Left lung (tissue), 10 donors: ENCODE measurements around the gene BUD23. TPM values are rescaled to one million over a fixed set of nuclear protein-coding genes. Genes with fewer than 3 reads are reported as not detected.
"Not testable (repeated sequence)": the region's sequence is repeated elsewhere in the genome, so short reads cannot be mapped to it uniquely, and the experiment has no call there.

ENCODE experiments used
- ATAC-seq: fragments of 200-7000 bp; cut with Tn5 transposase; one replicate; pipeline ENCODE4 v1.9.1; 2020; ENCODE audit warnings: moderate library complexity
- DNase-seq, 4 donors: peaks; one replicate each; pipeline ENCODE4 v3.0.0-alpha.2; 2013 to 2020
- H3K27ac ChIP-seq, 2 donors: fragments of 200-600 bp; sonication (generic) in 1 of 2; one replicate each; pipeline versions ENCODE4 v1.5.0 to v1.8.0; 2020 to 2021
- H3K27me3 ChIP-seq, 2 donors: fragments of 200-600 bp; sonication (generic) in 1 of 2; one replicate each; pipeline versions ENCODE4 v1.5.0 to v1.8.0; 2020 to 2021
- H3K36me3 ChIP-seq, 2 donors: fragments of 200-600 bp; sonication (generic) in 1 of 2; one replicate each; pipeline versions ENCODE4 v1.5.0 to v1.8.0; 2020 to 2021
- H3K4me1 ChIP-seq, 2 donors: fragments of 200-600 bp; one replicate each; pipeline ENCODE4 v1.8.0; 2021
- H3K4me3 ChIP-seq, 2 donors: fragments of 200-600 bp; sonication (generic) in 1 of 2; one replicate each; pipeline versions ENCODE4 v1.5.0 to v1.8.0; 2020 to 2021; ENCODE audit warnings: mild to moderate bottlenecking in 1 of 2
- H3K9me3 ChIP-seq, 2 donors: fragments of 200-600 bp; sonication (generic) in 1 of 2; one replicate each; pipeline versions ENCODE4 v1.5.0 to v1.8.0; 2020 to 2021
- CTCF ChIP-seq, 2 donors: fragments of 200-600 bp; sonication (generic) in 1 of 2; IDR thresholded peaks; one replicate each; pipeline versions ENCODE4 v1.5.0 to v1.8.0; 2021; ENCODE audit warnings: antibody characterized with exemption in 2 of 2
- intact Hi-C, 2 donors: fragments of 100-400 bp; cut with DNase I; formaldehyde crosslinking; loops; one replicate each; pipeline versions ENCODE4 v1.11.2 to v1.14.2; 2022
- polyA plus RNA-seq, 6 donors: library from polyadenylated mRNA; unstranded; fragments of 120-200 nt; gene quantifications; one replicate each; pipeline ENCODE4 v1.2.1, GENCODE V29; 2013; ENCODE audit not compliant: insufficient read length in 6 of 6
- total RNA-seq, 2 donors: library from RNA; stranded (reverse); fragmentation: NEBNext Ultra II Directional; extraction: Animal tissue kit (Norgen Biotek cat#: 25700); gene quantifications; one replicate each; pipeline ENCODE4 v1.2.1, GENCODE V29; 2021
- donor health status: DM: no; HTN: yes; CAD: no.
- donor health status: DM: no; HTN: no; CAD: no.

Gene BUD23
- total and polyA plus RNA-seq, 8 donors = 44.6 to 95.0 (median 77.8) TPM

GRCh38 chr7:73719806-73720169 lies 36.4 kb downstream of the BUD23 start:
- no peaks in the 10 kb centered on the region for H3K36me3 ChIP-seq
- intact Hi-C loops = loop anchor here in 1 of 2 donors (10.0 kb wide), 1 partner anchor 105 kb away; no protein-coding TSS in a partner anchor
- no peaks in the 10 kb centered on the region for H3K9me3 ChIP-seq
- H3K27me3 ChIP-seq = peaks cover 0 to 68% of the 10 kb centered on the region in 2 donors
- peaks cover 10 to 46% of the 10 kb centered on the region in 2 donors for H3K4me1 ChIP-seq
- ATAC-seq (no peak), DNase-seq (no peak)
- peak overlapping the region; percentile 82 to 97 for H3K4me3 ChIP-seq
- no peak overlapping the region for H3K27ac ChIP-seq
- no peak for TF ChIP-seq CTCF (IDR thresholded peaks at IDR 0.05)

- H3K36me3 ChIP-seq, H3K27ac ChIP-seq, DNase-seq, H3K4me3 ChIP-seq, H3K9me3 ChIP-seq, ATAC-seq: not testable (repeated sequence)
- intact Hi-C loops = loop anchor here in 1 of 2 donors (10.0 kb wide), 1 partner anchor 106 kb away; no protein-coding TSS in a partner anchor
- Histone ChIP-seq H3K27me3 (peaks cover 0 to 67% of the 10 kb centered on the region in 2 donors), H3K4me1 (peaks cover 10 to 43% of the 10 kb centered on the region in 2 donors)
These were observed 37.0 kb downstream of the BUD23 start for GRCh38 chr7:73720443-73720842.

- Histone ChIP-seq H3K27ac (no peak overlapping the region), H3K4me3 (no peak overlapping the region), H3K36me3 (no peaks in the 10 kb centered on the region), H3K4me1 (peaks cover 10 to 33% of the 10 kb centered on the region in 2 donors), H3K9me3 (no peaks in the 10 kb centered on the region), H3K27me3 (peaks cover 0 to 63% of the 10 kb centered on the region in 2 donors)
- TF ChIP-seq CTCF (IDR thresholded peaks at IDR 0.05) = no peak
- intact Hi-C loops = loop anchor here in 1 of 2 donors (10.0 kb wide), 1 partner anchor 107 kb away; no protein-coding TSS in a partner anchor
- DNase-seq (no peak), ATAC-seq (no peak)
These were observed 38.0 kb downstream of the BUD23 start for GRCh38 chr7:73721377-73721817.

- H3K36me3 ChIP-seq, H3K9me3 ChIP-seq, H3K27ac ChIP-seq, H3K4me3 ChIP-seq, ATAC-seq, DNase-seq: not testable (repeated sequence)
- Histone ChIP-seq H3K4me1 (peaks cover 10 to 26% of the 10 kb centered on the region in 2 donors), H3K27me3 (peaks cover 0 to 67% of the 10 kb centered on the region in 2 donors)
- intact Hi-C loops = loop anchor here in 1 of 2 donors (10.0 kb wide), 1 partner anchor 107 kb away; no protein-coding TSS in a partner anchor
These were observed 38.8 kb downstream of the BUD23 start for GRCh38 chr7:73722182-73722581.

- ATAC-seq = no peak
- Histone ChIP-seq H3K4me1 (peaks cover 10 to 20% of the 10 kb centered on the region in 2 donors), H3K36me3 (no peaks in the 10 kb centered on the region), H3K27ac (no peak overlapping the region), H3K27me3 (peaks cover 0 to 73% of the 10 kb centered on the region in 2 donors), H3K9me3 (no peaks in the 10 kb centered on the region), H3K4me3 (no peak overlapping the region)
- no peak for DNase-seq
- intact Hi-C loops = loop anchor here in 1 of 2 donors (10.0 kb wide), 1 partner anchor 108 kb away; no protein-coding TSS in a partner anchor
- TF ChIP-seq CTCF (IDR thresholded peaks at IDR 0.05) = no peak
These were observed 39.4 kb downstream of the BUD23 start for GRCh38 chr7:73722785-73723184.

- no peak for TF ChIP-seq CTCF (IDR thresholded peaks at IDR 0.05)
- H3K36me3 ChIP-seq = no peaks in the 10 kb centered on the region
- peaks cover 2 to 9% of the 10 kb centered on the region in 2 donors for H3K4me1 ChIP-seq
- DNase-seq (no peak), ATAC-seq (no peak)
- intact Hi-C loops = loop anchor here in 1 of 2 donors (10.0 kb wide), 1 partner anchor 109 kb away; no protein-coding TSS in a partner anchor
- H3K4me3 ChIP-seq = no peak overlapping the region
- peaks cover 0 to 73% of the 10 kb centered on the region in 2 donors for H3K27me3 ChIP-seq
- no peak overlapping the region for H3K27ac ChIP-seq
- H3K9me3 ChIP-seq = no peaks in the 10 kb centered on the region
These were observed 40.4 kb downstream of the BUD23 start for GRCh38 chr7:73723813-73724212.
